ENCODE results near the gene NR4A3. TPM values are rescaled to one million over a fixed set of nuclear protein-coding genes. Genes with fewer than 3 reads are reported as not detected.

The NR4A3 gene
- total and polyA plus RNA-seq, 10 of the 15 experiments (the other 5 are each of a cell fraction or from before 2014, with no cell fraction given), result 0.04 to 2.1 (median 0.64) TPM; not detected in 1

DNA sequence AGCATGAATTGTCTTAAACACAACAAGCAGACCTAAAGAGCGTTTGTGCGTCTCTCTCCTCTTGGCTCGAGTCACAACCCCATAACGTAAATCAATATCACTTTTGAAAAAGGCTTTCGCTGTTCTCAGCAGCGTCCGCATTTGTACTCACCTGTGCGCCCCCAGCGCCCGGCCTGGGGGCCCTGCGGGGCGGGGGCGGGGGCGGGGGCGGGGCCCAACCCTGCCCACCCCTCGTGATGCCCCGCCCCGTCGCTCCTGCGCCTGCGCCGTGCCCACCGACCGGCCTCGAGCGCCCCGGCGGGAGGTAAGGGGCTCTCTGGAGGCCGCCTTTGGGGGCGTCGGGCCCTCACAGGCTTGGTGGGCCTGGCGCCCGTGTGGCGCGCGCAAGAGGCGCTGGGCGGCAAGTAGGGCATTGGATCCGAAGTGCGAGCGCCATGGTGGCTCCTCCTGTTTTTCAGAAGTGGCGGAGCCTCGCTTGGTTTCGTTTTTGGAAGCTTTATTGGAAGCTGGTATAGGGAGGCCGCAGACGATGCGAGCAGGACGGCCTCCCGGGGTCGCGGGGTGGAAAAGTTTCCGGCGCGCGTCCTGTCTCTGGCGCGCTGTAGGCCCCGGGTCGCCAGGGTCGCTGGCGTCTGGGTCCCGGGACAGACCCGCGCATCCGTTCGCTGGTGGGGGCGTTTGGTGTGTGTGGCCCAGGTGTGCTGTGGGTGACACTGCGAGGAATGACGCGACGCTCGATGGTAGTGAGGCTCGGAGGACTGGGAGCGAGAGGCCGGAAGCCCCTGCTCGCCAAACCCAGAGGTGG lies 84.9 kb downstream of the NR4A3 start, which contains the start of gene STX17 (continued):
- TF ChIP-seq, protein P1, sequence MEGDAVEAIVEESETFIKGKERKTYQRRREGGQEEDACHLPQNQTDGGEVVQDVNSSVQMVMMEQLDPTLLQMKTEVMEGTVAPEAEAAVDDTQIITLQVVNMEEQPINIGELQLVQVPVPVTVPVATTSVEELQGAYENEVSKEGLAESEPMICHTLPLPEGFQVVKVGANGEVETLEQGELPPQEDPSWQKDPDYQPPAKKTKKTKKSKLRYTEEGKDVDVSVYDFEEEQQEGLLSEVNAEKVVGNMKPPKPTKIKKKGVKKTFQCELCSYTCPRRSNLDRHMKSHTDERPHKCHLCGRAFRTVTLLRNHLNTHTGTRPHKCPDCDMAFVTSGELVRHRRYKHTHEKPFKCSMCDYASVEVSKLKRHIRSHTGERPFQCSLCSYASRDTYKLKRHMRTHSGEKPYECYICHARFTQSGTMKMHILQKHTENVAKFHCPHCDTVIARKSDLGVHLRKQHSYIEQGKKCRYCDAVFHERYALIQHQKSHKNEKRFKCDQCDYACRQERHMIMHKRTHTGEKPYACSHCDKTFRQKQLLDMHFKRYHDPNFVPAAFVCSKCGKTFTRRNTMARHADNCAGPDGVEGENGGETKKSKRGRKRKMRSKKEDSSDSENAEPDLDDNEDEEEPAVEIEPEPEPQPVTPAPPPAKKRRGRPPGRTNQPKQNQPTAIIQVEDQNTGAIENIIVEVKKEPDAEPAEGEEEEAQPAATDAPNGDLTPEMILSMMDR (IDR thresholded peaks at IDR 0.05 in 2 of 3, conservative IDR thresholded peaks at IDR 0.05 in 1 of 3; ENCODE audit: control insufficient read depth in 2 of 3, extremely low read depth in 1 of 3, insufficient read depth in 1 of 3, low read depth in 3 of 3, low read length in 3 of 3), result 0 out of 6 replicates have a peak, but pooled peaks of 1 of the 3 experiments have one; percentile 3
- TF ChIP-seq TCF3 (IDR thresholded peaks at IDR 0.05; ENCODE audit: borderline replicate concordance, insufficient read depth, low read depth, low read length) (peak; percentile 79; the same call in 1 of the 2 replicates), CEBPB (IDR thresholded peaks at IDR 0.05; ENCODE audit: borderline replicate concordance in 1 of 2, low read depth in 2 of 2, low read length in 2 of 2) (no peak), HDAC6 (IDR thresholded peaks at IDR 0.05; ENCODE audit: unreplicated experiment) (peak; percentile 69), PAX8 (IDR thresholded peaks at IDR 0.05) (no peak), MEF2B (IDR thresholded peaks at IDR 0.05; ENCODE audit: partially characterized antibody, poor library complexity, severe bottlenecking) (no peak), KAT2A (conservative IDR thresholded peaks at IDR 0.05; ENCODE audit: control insufficient read depth, low read depth, low read length) (no peak), CHD1 (IDR thresholded peaks at IDR 0.05; ENCODE audit: low read depth, low read length) (no peak; the same call in 1 of the 2 replicates), RAD51 (IDR thresholded peaks at IDR 0.05) (no peak), ZBED1 (IDR thresholded peaks at IDR 0.05; ENCODE audit: borderline replicate concordance) (no peak), ZNF207 (IDR thresholded peaks at IDR 0.05; ENCODE audit: borderline replicate concordance) (0 out of 2 replicates have a peak, but pooled peaks have one; percentile 45), YY1 (IDR thresholded peaks at IDR 0.05; ENCODE audit: low read depth, low read length) (peak; percentile 61), EGR1 (IDR thresholded peaks at IDR 0.05; ENCODE audit: borderline replicate concordance in 1 of 2, low read depth in 2 of 2, low read length in 2 of 2) (peak in 1 of 2 experiments; percentile 77; a peak in 2 of 3 replicates), ZNF24 (IDR thresholded peaks at IDR 0.05) (no peak), CBX5 (IDR thresholded peaks at IDR 0.05; ENCODE audit: low read depth) (peak; percentile 28), NR2F1 (conservative IDR thresholded peaks at IDR 0.05) (peak; percentile 70), CBX3 (IDR thresholded peaks at IDR 0.05; ENCODE audit: borderline replicate concordance, low read depth) (no peak), MEF2A (IDR thresholded peaks at IDR 0.05; ENCODE audit: insufficient read depth, low read depth, low read length) (no peak), POU2F2 (IDR thresholded peaks at IDR 0.05; ENCODE audit: borderline replicate concordance, low read depth, low read length) (no peak), ZNF384 (IDR thresholded peaks at IDR 0.05; ENCODE audit: borderline replicate concordance, low read depth, low read length) (no peak)
- TF ChIP-seq, protein P2, sequence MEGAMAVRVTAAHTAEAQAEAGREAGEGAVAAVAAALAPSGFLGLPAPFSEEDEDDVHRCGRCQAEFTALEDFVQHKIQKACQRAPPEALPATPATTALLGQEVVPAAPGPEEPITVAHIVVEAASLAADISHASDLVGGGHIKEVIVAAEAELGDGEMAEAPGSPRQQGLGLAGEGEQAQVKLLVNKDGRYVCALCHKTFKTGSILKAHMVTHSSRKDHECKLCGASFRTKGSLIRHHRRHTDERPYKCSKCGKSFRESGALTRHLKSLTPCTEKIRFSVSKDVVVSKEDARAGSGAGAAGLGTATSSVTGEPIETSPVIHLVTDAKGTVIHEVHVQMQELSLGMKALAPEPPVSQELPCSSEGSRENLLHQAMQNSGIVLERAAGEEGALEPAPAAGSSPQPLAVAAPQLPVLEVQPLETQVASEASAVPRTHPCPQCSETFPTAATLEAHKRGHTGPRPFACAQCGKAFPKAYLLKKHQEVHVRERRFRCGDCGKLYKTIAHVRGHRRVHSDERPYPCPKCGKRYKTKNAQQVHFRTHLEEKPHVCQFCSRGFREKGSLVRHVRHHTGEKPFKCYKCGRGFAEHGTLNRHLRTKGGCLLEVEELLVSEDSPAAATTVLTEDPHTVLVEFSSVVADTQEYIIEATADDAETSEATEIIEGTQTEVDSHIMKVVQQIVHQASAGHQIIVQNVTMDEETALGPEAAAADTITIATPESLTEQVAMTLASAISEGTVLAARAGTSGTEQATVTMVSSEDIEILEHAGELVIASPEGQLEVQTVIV (IDR thresholded peaks at IDR 0.05; ENCODE audit: borderline replicate concordance, partially characterized antibody), result no peak
- TF ChIP-seq, protein P3, sequence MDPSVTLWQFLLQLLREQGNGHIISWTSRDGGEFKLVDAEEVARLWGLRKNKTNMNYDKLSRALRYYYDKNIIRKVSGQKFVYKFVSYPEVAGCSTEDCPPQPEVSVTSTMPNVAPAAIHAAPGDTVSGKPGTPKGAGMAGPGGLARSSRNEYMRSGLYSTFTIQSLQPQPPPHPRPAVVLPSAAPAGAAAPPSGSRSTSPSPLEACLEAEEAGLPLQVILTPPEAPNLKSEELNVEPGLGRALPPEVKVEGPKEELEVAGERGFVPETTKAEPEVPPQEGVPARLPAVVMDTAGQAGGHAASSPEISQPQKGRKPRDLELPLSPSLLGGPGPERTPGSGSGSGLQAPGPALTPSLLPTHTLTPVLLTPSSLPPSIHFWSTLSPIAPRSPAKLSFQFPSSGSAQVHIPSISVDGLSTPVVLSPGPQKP (IDR thresholded peaks at IDR 0.05; ENCODE audit: low read depth, low read length), result no peak; the same call in 1 of the 2 replicates
- TF ChIP-seq, protein P4, sequence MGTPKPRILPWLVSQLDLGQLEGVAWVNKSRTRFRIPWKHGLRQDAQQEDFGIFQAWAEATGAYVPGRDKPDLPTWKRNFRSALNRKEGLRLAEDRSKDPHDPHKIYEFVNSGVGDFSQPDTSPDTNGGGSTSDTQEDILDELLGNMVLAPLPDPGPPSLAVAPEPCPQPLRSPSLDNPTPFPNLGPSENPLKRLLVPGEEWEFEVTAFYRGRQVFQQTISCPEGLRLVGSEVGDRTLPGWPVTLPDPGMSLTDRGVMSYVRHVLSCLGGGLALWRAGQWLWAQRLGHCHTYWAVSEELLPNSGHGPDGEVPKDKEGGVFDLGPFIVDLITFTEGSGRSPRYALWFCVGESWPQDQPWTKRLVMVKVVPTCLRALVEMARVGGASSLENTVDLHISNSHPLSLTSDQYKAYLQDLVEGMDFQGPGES (IDR thresholded peaks at IDR 0.05), result no peak

All from GM12878 (cell line).